ENCODE results near the gene THAP3. TPM values are rescaled to one million over a fixed set of nuclear protein-coding genes. Genes with fewer than 3 reads are reported as not detected.
A peak's percentile ranks its signal among the peaks of the same experiment; 100 is the strongest.

Gene THAP3
- total and polyA plus RNA-seq, 2 of the 8 experiments (the other 6 are each of a cell fraction or from before 2014, with no cell fraction given) = 8.2 to 15.3 TPM

DNA sequence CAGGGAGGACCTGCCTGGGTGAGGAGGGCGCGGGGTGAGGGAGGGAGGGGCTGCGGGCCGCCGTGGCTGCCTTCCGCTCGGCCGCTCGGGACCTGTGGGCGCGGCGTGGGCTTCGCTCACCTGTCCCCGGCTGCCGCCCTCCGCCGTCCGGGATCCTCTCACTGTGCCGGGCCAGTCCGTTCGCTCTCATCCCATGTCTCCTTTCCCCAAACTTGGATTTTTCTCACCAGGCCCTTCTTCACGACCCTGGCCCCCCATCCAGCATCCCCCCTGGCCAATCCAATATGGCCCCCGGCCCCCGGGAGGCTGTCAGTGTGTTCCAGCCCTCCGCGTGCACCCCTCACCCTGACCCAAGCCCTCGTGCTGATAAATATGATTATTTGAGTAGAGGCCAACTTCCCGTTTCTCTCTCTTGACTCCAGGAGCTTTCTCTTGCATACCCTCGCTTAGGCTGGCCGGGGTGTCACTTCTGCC lies 44.5 kb upstream of the THAP3 start (continued):
- TF ChIP-seq, protein P1, sequence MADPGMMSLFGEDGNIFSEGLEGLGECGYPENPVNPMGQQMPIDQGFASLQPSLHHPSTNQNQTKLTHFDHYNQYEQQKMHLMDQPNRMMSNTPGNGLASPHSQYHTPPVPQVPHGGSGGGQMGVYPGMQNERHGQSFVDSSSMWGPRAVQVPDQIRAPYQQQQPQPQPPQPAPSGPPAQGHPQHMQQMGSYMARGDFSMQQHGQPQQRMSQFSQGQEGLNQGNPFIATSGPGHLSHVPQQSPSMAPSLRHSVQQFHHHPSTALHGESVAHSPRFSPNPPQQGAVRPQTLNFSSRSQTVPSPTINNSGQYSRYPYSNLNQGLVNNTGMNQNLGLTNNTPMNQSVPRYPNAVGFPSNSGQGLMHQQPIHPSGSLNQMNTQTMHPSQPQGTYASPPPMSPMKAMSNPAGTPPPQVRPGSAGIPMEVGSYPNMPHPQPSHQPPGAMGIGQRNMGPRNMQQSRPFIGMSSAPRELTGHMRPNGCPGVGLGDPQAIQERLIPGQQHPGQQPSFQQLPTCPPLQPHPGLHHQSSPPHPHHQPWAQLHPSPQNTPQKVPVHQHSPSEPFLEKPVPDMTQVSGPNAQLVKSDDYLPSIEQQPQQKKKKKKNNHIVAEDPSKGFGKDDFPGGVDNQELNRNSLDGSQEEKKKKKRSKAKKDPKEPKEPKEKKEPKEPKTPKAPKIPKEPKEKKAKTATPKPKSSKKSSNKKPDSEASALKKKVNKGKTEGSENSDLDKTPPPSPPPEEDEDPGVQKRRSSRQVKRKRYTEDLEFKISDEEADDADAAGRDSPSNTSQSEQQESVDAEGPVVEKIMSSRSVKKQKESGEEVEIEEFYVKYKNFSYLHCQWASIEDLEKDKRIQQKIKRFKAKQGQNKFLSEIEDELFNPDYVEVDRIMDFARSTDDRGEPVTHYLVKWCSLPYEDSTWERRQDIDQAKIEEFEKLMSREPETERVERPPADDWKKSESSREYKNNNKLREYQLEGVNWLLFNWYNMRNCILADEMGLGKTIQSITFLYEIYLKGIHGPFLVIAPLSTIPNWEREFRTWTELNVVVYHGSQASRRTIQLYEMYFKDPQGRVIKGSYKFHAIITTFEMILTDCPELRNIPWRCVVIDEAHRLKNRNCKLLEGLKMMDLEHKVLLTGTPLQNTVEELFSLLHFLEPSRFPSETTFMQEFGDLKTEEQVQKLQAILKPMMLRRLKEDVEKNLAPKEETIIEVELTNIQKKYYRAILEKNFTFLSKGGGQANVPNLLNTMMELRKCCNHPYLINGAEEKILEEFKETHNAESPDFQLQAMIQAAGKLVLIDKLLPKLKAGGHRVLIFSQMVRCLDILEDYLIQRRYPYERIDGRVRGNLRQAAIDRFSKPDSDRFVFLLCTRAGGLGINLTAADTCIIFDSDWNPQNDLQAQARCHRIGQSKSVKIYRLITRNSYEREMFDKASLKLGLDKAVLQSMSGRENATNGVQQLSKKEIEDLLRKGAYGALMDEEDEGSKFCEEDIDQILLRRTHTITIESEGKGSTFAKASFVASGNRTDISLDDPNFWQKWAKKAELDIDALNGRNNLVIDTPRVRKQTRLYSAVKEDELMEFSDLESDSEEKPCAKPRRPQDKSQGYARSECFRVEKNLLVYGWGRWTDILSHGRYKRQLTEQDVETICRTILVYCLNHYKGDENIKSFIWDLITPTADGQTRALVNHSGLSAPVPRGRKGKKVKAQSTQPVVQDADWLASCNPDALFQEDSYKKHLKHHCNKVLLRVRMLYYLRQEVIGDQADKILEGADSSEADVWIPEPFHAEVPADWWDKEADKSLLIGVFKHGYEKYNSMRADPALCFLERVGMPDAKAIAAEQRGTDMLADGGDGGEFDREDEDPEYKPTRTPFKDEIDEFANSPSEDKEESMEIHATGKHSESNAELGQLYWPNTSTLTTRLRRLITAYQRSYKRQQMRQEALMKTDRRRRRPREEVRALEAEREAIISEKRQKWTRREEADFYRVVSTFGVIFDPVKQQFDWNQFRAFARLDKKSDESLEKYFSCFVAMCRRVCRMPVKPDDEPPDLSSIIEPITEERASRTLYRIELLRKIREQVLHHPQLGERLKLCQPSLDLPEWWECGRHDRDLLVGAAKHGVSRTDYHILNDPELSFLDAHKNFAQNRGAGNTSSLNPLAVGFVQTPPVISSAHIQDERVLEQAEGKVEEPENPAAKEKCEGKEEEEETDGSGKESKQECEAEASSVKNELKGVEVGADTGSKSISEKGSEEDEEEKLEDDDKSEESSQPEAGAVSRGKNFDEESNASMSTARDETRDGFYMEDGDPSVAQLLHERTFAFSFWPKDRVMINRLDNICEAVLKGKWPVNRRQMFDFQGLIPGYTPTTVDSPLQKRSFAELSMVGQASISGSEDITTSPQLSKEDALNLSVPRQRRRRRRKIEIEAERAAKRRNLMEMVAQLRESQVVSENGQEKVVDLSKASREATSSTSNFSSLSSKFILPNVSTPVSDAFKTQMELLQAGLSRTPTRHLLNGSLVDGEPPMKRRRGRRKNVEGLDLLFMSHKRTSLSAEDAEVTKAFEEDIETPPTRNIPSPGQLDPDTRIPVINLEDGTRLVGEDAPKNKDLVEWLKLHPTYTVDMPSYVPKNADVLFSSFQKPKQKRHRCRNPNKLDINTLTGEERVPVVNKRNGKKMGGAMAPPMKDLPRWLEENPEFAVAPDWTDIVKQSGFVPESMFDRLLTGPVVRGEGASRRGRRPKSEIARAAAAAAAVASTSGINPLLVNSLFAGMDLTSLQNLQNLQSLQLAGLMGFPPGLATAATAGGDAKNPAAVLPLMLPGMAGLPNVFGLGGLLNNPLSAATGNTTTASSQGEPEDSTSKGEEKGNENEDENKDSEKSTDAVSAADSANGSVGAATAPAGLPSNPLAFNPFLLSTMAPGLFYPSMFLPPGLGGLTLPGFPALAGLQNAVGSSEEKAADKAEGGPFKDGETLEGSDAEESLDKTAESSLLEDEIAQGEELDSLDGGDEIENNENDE (IDR thresholded peaks at IDR 0.05; ENCODE audit: insufficient replicate concordance, low read length) = no peak
- TF ChIP-seq SIN3A (conservative IDR thresholded peaks at IDR 0.05 in 1 of 2, IDR thresholded peaks at IDR 0.05 in 1 of 2; ENCODE audit: low read depth in 1 of 2, low read length in 2 of 2) = 0 out of 4 replicates have a peak, but pooled peaks of 1 of the 2 experiments have one; percentile 56
- no peak; the same call in 1 of the 2 replicates for TF ChIP-seq POLR2AphosphoS5 (IDR thresholded peaks at IDR 0.05; ENCODE audit: low read depth, low read length)
- TF ChIP-seq TAF1 (IDR thresholded peaks at IDR 0.05; ENCODE audit: low read depth, low read length) = no peak
- no peak for TF ChIP-seq SAP30 (IDR thresholded peaks at IDR 0.05; ENCODE audit: insufficient read depth, insufficient replicate concordance, low read length)
- no peak for TF ChIP-seq CTBP2 (IDR thresholded peaks at IDR 0.05; ENCODE audit: borderline replicate concordance, insufficient read depth, insufficient read length, low read length)
- TF ChIP-seq GTF2F1 (IDR thresholded peaks at IDR 0.05; ENCODE audit: borderline replicate concordance, low read depth, low read length) = no peak
- TF ChIP-seq JUND (IDR thresholded peaks at IDR 0.05; ENCODE audit: low read length) = no peak
- no peak for TF ChIP-seq EZH2 (IDR thresholded peaks at IDR 0.05; ENCODE audit: low read depth, low read length, severe bottlenecking)
- no peak for TF ChIP-seq POU5F1 (IDR thresholded peaks at IDR 0.05; ENCODE audit: low read depth, low read length)
- no peak for TF ChIP-seq SP4 (IDR thresholded peaks at IDR 0.05; ENCODE audit: low read length)

Data from H1 (cell line).